GM12891 (cell line): ENCODE measurements around the gene WDR54.
"Not testable (repeated sequence)": the region's sequence is repeated elsewhere in the genome, so short reads cannot be mapped to it uniquely, and the experiment has no call there.

Experiments used
- DNase-seq: peaks from one replicate; pipeline ENCODE4 v3.0.0; 2011; ENCODE audit warnings: low spot score; ENCODE audit not compliant: insufficient read length
- FAIRE-seq: peaks from 2 replicates; lab custom pipeline; 2011; peaks lifted over from hg19 to GRCh38; lab: Jason Lieb, UNC
- PAX5 ChIP-seq: IDR thresholded peaks from 2 replicates; pipeline ENCODE4 v1.6.1; 2011; ENCODE audit warnings: low read length, moderate library complexity, mild to moderate bottlenecking; ENCODE audit not compliant: insufficient read depth, severe bottlenecking
- POLR2A ChIP-seq: IDR thresholded peaks from 2 replicates; pipeline ENCODE4 v1.6.1; 2011; ENCODE audit warnings: low read depth, low read length, control low read depth
- POLR2AphosphoS5 ChIP-seq: IDR thresholded peaks from 2 replicates; pipeline ENCODE4 v1.6.1; 2011; ENCODE audit warnings: low read depth, low read length, control low read depth
- POU2F2 ChIP-seq: IDR thresholded peaks from 2 replicates; pipeline ENCODE4 v1.6.1; 2011; ENCODE audit warnings: low read depth, mild to moderate bottlenecking, control low read depth, low read length, moderate library complexity
- SPI1 ChIP-seq: IDR thresholded peaks from 2 replicates; pipeline ENCODE4 v1.6.1; 2011; ENCODE audit warnings: low read depth, low read length, control low read depth
- TAF1 ChIP-seq: IDR thresholded peaks from 2 replicates; pipeline ENCODE4 v1.6.1; 2011; ENCODE audit warnings: low read depth, low read length, control low read depth

The WDR54 gene

GRCh38 chr2:74454654-74455511 is 33.4 kb downstream of the WDR54 start, which contains the start of gene INO80B:
INO80B (plus strand) TSS chr2:74455087; CDS start chr2:74455117, 30 bp downstream.
- DNase-seq (no peak), FAIRE-seq (peak; percentile 97)
- no peak for TF ChIP-seq POLR2AphosphoS5
- TF ChIP-seq PAX5: peak; percentile 57
- TF ChIP-seq TAF1: peak; percentile 43; the same call in 1 of the 2 replicates
- TF ChIP-seq POLR2A: peak; percentile 35; the same call in 1 of the 2 replicates
- TF ChIP-seq POU2F2: peak; percentile 62; the same call in 1 of the 2 replicates
- TF ChIP-seq SPI1: no peak

- TF ChIP-seq POLR2A (no peak), POU2F2 (peak; percentile 61; the same call in 1 of the 2 replicates)
- FAIRE-seq (no peak), DNase-seq (no peak)
These were observed 35.6 kb downstream of the WDR54 start for GRCh38 chr2:74457129-74457548.

- TF ChIP-seq SPI1 (no peak), TAF1 (peak; percentile 66), POU2F2 (no peak; the same call in 1 of the 2 replicates), POLR2AphosphoS5 (peak; percentile 49; the same call in 1 of the 2 replicates), PAX5 (no peak), POLR2A (no peak; the same call in 1 of the 2 replicates)
- DNase-seq (no peak), FAIRE-seq (no peak)
These were observed 36.1 kb downstream of the WDR54 start for GRCh38 chr2:74457549-74458131.

GRCh38 chr2:74458132-74458937 is 36.8 kb downstream of the WDR54 start, which contains the start of gene WBP1:
WBP1 (plus strand) TSS chr2:74458438; CDS start chr2:74458603, 165 bp downstream.
- DNase-seq (peak; percentile 89), FAIRE-seq (peak; percentile 96)
- TF ChIP-seq TAF1: no peak
- 0 out of 2 replicates have a peak, but pooled peaks have one; percentile 25 for TF ChIP-seq POU2F2
- TF ChIP-seq SPI1: no peak
- TF ChIP-seq PAX5: no peak
- TF ChIP-seq POLR2AphosphoS5: 0 out of 2 replicates have a peak, but pooled peaks have one; percentile 7
- peak; percentile 55; the same call in 1 of the 2 replicates for TF ChIP-seq POLR2A

GRCh38 chr2:74458938-74459363 is 37.4 kb downstream of the WDR54 start:
- TF ChIP-seq PAX5 (no peak), POU2F2 (no peak), TAF1 (no peak), SPI1 (no peak), POLR2AphosphoS5 (no peak)
- no peak for DNase-seq
- no peak for FAIRE-seq

- TF ChIP-seq POLR2A: 0 out of 2 replicates have a peak, but pooled peaks have one; percentile 33
- TF ChIP-seq POLR2AphosphoS5: peak; percentile 74
These were observed 38.1 kb downstream of the WDR54 start for GRCh38 chr2:74459503-74460118.

GRCh38 chr2:74460187-74460586 is 38.7 kb downstream of the WDR54 start:
- FAIRE-seq, DNase-seq: not testable (repeated sequence)

More at GRCh38 chr2:74459503-74460118, 38.1 kb downstream of the WDR54 start:
- not testable (repeated sequence) for DNase-seq, FAIRE-seq

GRCh38 chr2:74461187-74462053 is 39.9 kb downstream of the WDR54 start:
- FAIRE-seq (no peak), DNase-seq (no peak)
- no peak for TF ChIP-seq SPI1
